ENCODE measurements around the gene AVEN.
"Not testable (repeated sequence)": the region's sequence is repeated elsewhere in the genome, so short reads cannot be mapped to it uniquely, and the experiment has no call there.

AVEN gene

GRCh38 chr15:33826201-33826600 lies 212.8 kb downstream of the AVEN start:
- no peak for FAIRE-seq
- TF ChIP-seq CTCF (IDR thresholded peaks at IDR 0.05; ENCODE audit: insufficient read depth, missing control alignments) = no peak

GRCh38 chr15:33825453-33825852 lies 213.6 kb downstream of the AVEN start:
- TF ChIP-seq CTCF (IDR thresholded peaks at IDR 0.05; ENCODE audit: insufficient read depth, missing control alignments) = no peak
- DNase-seq (ENCODE audit: insufficient read length, low spot score) (no peak), FAIRE-seq (no peak)

More at GRCh38 chr15:33826201-33826600, 212.8 kb downstream of the AVEN start:
- no peak for DNase-seq (ENCODE audit: insufficient read length, low spot score)

- no peak for TF ChIP-seq CTCF (IDR thresholded peaks at IDR 0.05; ENCODE audit: insufficient read depth, missing control alignments)
- DNase-seq (ENCODE audit: insufficient read length, low spot score) (no peak), FAIRE-seq (no peak)
Measured at GRCh38 chr15:33823119-33823518, 215.9 kb downstream of the AVEN start.

GRCh38 chr15:33822479-33822878 lies 216.5 kb downstream of the AVEN start:
- no peak for FAIRE-seq

GRCh38 chr15:33819499-33819898 lies 219.5 kb downstream of the AVEN start:
- DNase-seq (ENCODE audit: insufficient read length, low spot score); FAIRE-seq: not testable (repeated sequence)

More at GRCh38 chr15:33822479-33822878, 216.5 kb downstream of the AVEN start:
- no peak for DNase-seq (ENCODE audit: insufficient read length, low spot score)
- no peak for TF ChIP-seq CTCF (IDR thresholded peaks at IDR 0.05; ENCODE audit: insufficient read depth, missing control alignments)

Data from D721Med (cell line).